ACHN (cell line): Measurements from ENCODE around the gene KCNIP4.

Experiments
- DNase-seq: peaks from one replicate; pipeline ENCODE4 v3.0.0-alpha.2; 2015
- in situ Hi-C: cut with HindIII; loops from 2 replicates; pipeline ENCODE4 v1.10.0; 2017; ENCODE audit warnings: low sequenced_read_pairs, low pct_ligation_motif_present, low pct_unique_long_range_greater_than_20kb

Gene KCNIP4

DNA sequence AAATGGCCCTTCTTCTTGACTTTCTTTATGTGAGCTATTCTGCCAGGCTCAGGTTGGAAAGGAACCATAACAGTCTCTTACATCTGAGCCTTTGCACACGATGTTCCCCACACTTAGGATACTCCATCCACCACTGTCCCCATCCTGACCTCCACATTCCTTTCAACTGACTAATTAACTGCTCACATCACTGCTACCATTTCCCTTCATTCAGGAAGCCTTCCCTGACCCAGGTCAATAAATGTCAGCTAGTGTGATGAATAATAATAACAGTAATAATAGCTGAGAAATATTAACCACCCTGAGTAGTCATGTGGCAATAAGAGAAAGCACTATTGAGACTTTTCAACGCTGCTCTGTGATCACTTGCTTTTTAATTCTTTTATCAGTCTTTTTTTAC is 291.7 kb downstream of the KCNIP4 start:
- in situ Hi-C loops = no loop called here
- peak; percentile 44 for DNase-seq

- DNase-seq = no peak
- in situ Hi-C loops = no loop called here
These were observed 293.5 kb downstream of the KCNIP4 start for GRCh38 chr4:21655031-21655430.

DNA sequence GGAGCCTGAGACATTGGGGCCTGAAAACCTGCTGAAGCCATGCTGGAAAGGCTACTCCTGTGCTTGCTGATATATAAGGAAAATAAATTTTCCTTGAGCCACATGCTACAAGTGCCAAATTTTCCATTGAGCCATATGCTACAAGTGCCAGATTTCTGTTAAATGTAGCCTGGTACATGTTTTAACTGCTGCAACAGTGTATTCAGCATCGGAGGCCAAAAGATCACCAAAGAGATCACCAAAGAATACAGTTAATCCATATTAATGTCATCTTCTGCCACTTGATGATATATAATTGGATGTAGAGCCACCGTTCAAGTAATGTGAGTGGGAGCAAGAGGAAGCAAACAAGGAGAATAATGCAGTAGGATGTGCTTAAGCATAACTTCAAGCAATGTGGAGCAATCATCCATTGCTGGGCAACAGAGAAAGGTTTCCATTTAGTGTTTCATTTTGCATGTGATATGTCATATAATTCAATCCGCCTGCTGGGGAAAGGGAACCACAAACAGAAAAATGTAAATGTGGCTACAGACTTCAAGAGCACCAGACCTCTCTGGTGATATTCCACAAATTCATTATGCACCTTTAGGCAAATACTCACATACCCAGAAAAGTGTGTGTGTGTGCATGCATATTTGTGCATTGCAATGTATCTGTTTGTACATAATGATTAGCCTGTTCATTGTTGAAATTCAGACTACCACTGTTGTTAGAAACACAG is 295.9 kb downstream of the KCNIP4 start:
- DNase-seq = no peak
- in situ Hi-C loops = no loop called here

- in situ Hi-C loops = no loop called here
- no peak for DNase-seq
These were observed 299.0 kb downstream of the KCNIP4 start for GRCh38 chr4:21649391-21650090.

DNA sequence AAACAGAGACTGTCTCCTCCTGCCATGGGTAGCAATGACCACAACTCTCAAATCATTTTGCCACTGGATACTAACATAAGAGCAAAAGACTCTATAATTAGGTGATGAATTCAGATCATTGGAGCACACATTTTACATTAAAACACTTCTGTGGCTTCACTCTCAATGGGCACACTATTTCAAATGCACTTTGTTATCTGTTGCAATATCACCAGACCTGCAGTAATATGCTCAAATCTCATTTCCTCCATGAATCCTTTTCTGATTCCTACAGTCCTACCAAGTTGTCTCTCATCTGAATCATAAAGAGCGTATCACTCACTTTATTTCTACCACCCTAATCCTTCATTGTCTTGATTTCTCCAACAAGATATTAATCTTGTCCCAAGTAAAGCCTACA is 302.8 kb downstream of the KCNIP4 start:
- in situ Hi-C loops = no loop called here
- no peak for DNase-seq

DNA sequence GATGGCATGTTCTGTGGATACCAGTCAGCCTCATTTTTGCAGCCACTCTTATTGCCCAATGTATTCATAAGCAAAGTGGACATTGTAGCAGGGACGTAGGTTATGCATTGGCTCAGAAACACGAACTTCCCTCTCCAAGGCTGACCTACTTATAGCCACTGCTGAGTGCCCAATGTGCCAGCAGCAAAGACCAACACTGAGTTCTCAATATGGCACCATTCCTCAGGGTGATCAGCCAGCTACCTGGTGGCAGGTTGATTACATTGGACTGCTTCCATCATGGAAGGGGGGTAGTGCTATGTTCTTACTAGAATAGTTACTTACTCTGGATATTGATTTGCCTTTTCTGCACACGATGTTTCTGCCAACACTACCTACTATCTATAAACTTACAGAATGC is 306.9 kb downstream of the KCNIP4 start:
- no peak for DNase-seq
- in situ Hi-C loops = no loop called here

GRCh38 chr4:21638171-21638725 is 310.3 kb downstream of the KCNIP4 start:
- no peak for DNase-seq
- in situ Hi-C loops = no loop called here

DNA sequence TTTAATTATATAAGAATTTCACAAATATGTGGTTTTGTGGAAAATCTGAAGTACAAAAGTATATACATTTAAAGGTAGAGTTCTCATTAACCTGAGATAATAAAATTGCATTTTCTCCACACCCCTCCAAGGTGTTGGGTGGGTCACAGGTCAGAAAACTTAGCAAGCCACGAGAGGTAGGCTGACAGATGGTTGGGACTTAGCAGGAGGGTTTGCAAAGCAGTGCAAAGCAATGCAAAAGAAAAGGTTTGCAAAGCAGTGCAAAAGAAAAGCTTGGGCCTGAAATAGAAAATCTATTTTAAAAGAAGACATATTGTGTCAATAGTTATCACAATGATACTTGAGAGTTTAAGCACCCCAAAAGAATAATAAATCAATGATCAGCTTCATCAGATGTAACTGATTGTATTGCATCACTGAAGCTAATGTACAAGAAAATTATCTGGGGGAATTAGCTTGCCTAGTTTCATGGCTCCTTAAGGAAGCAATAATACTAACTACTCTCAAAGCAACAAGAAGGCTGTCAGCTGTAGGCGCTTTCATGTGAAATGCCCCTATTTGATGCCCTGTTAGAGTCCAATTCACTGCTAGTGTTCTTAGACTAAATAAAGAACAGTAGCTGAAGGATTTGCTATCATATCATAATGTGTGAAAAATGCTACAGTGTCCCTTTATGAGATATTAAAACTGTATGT is 319.5 kb downstream of the KCNIP4 start:
- no peak for DNase-seq
- in situ Hi-C loops = no loop called here

DNA sequence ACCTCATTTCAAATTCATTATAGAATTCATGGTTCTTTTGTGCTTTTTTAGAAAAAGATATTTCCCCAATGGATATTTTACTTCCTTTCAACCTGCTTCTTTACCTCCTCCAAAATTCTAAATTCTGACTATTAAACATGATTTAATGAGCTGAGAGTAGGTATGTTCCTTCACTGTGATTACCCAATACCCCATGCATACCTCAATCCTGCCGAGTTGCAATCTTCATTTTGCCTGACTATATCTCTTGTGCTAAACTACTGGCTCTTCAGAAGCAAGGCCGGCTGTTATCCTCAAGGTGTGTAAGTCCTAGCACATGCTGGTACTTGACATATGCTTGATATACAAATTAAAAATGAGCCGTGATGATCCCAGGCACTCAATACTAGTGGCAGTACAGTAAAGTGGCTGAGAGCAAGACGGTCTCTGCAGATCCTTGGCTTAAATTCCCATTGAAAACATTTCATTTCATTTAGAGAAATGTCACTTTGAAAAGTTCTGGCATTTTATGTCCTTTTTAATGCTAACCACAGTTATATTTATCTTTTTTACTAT is 320.4 kb downstream of the KCNIP4 start:
- in situ Hi-C loops = no loop called here
- no peak for DNase-seq

DNA sequence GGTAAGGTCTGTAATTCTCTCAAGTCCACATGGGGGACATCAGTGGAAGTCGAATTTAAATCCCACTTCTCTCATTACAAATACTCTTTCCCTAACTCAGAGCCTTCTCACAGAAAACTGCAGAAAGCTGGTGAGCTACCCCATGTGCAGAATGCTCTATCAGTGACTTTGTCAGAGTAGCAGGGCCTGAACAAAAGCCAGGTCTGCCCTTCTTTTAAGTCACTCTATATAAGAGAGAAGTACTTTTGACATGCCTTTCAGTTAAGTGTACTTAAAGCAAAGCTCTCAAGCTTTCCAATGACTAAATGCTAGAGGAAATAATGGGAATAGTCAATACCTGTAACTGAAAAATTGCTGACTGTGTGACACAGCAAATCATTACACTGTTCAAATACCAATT is 323.1 kb downstream of the KCNIP4 start:
- in situ Hi-C loops = no loop called here
- DNase-seq = no peak

DNA sequence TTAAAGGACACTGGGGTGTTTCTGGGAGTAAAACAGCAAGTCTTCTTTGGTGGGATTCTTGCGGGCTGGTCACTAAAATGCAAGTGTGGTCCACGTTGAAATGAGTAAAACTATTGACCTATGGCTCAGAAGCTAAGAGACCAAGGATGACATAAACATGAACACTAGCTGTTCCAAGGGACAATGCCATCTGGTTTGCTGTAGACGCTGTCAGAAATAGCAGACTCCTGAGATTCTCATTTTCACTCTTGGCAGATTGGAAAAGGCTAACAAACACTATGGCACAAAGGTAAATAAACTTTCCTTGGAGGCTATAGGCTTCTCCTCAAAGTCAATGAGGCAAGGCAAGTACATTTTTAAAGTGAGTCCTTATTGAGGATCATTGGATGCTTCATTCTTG is 343.6 kb downstream of the KCNIP4 start:
- DNase-seq = no peak
- in situ Hi-C loops = no loop called here

DNA sequence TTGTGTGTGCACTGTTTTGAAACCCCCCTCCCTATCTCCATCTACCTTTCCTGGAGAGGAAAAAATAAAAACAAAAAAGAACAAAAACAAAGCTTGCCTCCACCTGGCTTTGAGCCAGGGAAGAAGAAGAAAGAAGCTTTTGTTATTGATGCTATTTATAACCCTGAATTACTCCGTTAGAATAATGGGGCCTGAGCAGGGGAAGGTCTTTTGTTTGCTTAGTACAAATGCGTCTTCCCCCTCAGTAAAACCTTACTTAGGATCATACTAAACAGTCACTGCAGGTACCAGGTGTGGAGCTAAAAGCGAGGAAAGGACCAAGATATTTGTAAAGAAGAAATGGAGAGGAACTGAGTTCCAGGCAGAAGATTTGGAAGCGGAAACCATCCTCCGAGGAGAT is 352.1 kb downstream of the KCNIP4 start:
- in situ Hi-C loops = no loop called here
- DNase-seq = no peak

DNA sequence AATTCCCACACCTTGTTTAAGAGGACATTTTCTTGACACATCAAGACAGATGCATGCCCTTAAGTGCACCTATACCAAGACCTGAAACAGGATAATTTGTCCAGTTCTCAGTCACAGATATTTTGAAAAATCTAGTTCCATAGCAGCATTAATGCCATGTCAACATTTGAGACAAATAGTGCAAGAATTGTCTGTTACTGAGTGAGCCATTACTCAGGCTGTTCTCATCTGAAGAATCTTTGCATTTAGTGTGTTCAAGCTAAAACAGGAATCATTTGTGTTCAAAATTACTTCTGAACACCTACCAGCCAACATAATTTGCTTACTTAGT is 354.9 kb downstream of the KCNIP4 start:
- no peak for DNase-seq
- in situ Hi-C loops = no loop called here

- in situ Hi-C loops = no loop called here
- no peak for DNase-seq
These were observed 355.5 kb downstream of the KCNIP4 start for GRCh38 chr4:21592970-21593670.

- in situ Hi-C loops = no loop called here
These were observed 371.5 kb downstream of the KCNIP4 start for GRCh38 chr4:21577056-21577455.

GRCh38 chr4:21571100-21571499 is 377.5 kb downstream of the KCNIP4 start:
- no peak for DNase-seq
- in situ Hi-C loops = no loop called here

More at GRCh38 chr4:21577056-21577455, 371.5 kb downstream of the KCNIP4 start:
- DNase-seq = no peak

- no peak for DNase-seq
These were observed 378.9 kb downstream of the KCNIP4 start for GRCh38 chr4:21569638-21570037.

DNA sequence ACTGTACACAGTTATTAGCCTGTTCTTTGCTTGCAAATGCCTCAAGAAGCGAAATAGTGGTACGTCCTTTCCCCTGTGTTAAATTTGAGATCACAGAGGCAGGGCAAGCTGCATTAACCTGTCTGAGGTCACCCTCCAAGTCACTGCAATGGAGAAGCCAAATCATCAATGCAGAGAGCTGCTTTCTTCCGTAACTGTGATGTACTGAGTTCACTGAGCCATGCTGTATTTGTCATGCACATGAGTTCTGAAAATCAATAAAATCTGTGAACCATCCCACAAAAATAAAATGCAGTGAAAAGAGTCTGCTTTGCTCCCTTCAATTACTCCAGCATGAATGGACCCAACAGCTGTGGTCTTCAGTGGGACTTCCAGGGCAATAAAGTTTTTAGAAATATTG is 393.5 kb downstream of the KCNIP4 start:
- no peak for DNase-seq
- in situ Hi-C loops = no loop called here

More at GRCh38 chr4:21569638-21570037, 378.9 kb downstream of the KCNIP4 start:
- in situ Hi-C loops = no loop called here

DNA sequence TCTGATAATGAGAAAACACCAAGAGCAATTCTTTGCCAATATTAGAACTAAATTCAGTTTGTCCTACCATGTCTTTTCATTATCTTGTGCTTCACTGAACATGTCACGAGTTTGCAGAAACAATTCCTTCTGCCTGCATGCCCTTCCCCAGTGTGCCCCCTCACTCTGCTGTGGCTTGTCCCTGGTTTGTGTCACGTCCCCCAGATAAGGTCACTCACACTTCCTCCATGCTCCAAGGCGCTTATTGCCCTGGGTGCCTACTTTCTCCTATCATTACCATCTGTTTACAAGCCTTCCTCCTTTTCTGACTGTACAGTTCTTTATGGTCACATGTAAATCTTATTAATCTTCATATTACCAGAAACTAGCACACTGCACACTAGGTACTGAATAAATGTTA is 394.1 kb downstream of the KCNIP4 start:
- in situ Hi-C loops = no loop called here
- DNase-seq = no peak
